ENCODE data around the gene CYGB. TPM values are rescaled to one million over a fixed set of nuclear protein-coding genes. Genes with fewer than 3 reads are reported as not detected.

CYGB gene
- total and polyA plus RNA-seq, 2 of the 13 experiments (the other 11 are each of a cell fraction or from before 2014, with no cell fraction given), result 18.9 to 27.1 TPM

GRCh38 chr17:76550712-76551615 lies 13.5 kb upstream of the CYGB start (continued):
- TF ChIP-seq MXD1 (CRISPR knock-in tag; IDR thresholded peaks at IDR 0.05) (no peak), IKZF4 (CRISPR knock-in tag; IDR thresholded peaks at IDR 0.05; ENCODE audit: borderline replicate concordance, low read depth, not compliant biosample characterization) (no peak), MTA3 (CRISPR knock-in tag; IDR thresholded peaks at IDR 0.05) (no peak), JUN (CRISPR knock-in tag; IDR thresholded peaks at IDR 0.05) (peak; percentile 52; the same call in 1 of the 2 replicates), SAP130 (CRISPR knock-in tag; IDR thresholded peaks at IDR 0.05; ENCODE audit: low read depth) (peak; percentile 93), IKZF5 (CRISPR knock-in tag; IDR thresholded peaks at IDR 0.05) (peak; percentile 91), LCORL (IDR thresholded peaks at IDR 0.05) (no peak), LCORL (CRISPR knock-in tag; IDR thresholded peaks at IDR 0.05) (peak; percentile 58; the same call in 1 of the 2 replicates), SMARCC2 (IDR thresholded peaks at IDR 0.05) (no peak), HHEX (CRISPR knock-in tag; IDR thresholded peaks at IDR 0.05) (no peak), ZNF143 (CRISPR knock-in tag; IDR thresholded peaks at IDR 0.05) (peak; percentile 65; the same call in 1 of the 2 replicates), GATA4 (IDR thresholded peaks at IDR 0.05; ENCODE audit: borderline replicate concordance, low read depth) (0 out of 2 replicates have a peak, but pooled peaks have one; percentile 17), ZNF20 (CRISPR knock-in tag; IDR thresholded peaks at IDR 0.05) (no peak), ZNF432 (CRISPR knock-in tag; IDR thresholded peaks at IDR 0.05; ENCODE audit: borderline replicate concordance) (no peak), RXRB (CRISPR knock-in tag; IDR thresholded peaks at IDR 0.05; ENCODE audit: borderline replicate concordance) (peak; percentile 91), FOXC1 (CRISPR knock-in tag; IDR thresholded peaks at IDR 0.05; ENCODE audit: borderline replicate concordance) (peak; percentile 60; the same call in 1 of the 2 replicates), KLF12 (CRISPR knock-in tag; IDR thresholded peaks at IDR 0.05; ENCODE audit: borderline replicate concordance) (no peak), CREM (IDR thresholded peaks at IDR 0.05) (peak; percentile 52; the same call in 1 of the 2 replicates), CREM (CRISPR knock-in tag; IDR thresholded peaks at IDR 0.05) (no peak), TARDBP (CRISPR knock-in tag; IDR thresholded peaks at IDR 0.05) (peak; percentile 76; the same call in 1 of the 2 replicates), ZZZ3 (CRISPR knock-in tag; IDR thresholded peaks at IDR 0.05; ENCODE audit: borderline replicate concordance) (0 out of 2 replicates have a peak, but pooled peaks have one; percentile 25), SOX13 (IDR thresholded peaks at IDR 0.05) (no peak), SOX13 (CRISPR knock-in tag; conservative IDR thresholded peaks at IDR 0.05 in 1 of 2, IDR thresholded peaks at IDR 0.05 in 1 of 2) (peak in 1 of 2 experiments; percentile 85; a peak in 2 of 4 replicates), RNF2 (conservative IDR thresholded peaks at IDR 0.05; ENCODE audit: low read depth) (no peak)
- TF ChIP-seq, protein P1, sequence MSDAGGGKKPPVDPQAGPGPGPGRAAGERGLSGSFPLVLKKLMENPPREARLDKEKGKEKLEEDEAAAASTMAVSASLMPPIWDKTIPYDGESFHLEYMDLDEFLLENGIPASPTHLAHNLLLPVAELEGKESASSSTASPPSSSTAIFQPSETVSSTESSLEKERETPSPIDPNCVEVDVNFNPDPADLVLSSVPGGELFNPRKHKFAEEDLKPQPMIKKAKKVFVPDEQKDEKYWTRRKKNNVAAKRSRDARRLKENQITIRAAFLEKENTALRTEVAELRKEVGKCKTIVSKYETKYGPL (CRISPR knock-in tag; IDR thresholded peaks at IDR 0.05), result peak; percentile 100
- TF ChIP-seq, protein P2, sequence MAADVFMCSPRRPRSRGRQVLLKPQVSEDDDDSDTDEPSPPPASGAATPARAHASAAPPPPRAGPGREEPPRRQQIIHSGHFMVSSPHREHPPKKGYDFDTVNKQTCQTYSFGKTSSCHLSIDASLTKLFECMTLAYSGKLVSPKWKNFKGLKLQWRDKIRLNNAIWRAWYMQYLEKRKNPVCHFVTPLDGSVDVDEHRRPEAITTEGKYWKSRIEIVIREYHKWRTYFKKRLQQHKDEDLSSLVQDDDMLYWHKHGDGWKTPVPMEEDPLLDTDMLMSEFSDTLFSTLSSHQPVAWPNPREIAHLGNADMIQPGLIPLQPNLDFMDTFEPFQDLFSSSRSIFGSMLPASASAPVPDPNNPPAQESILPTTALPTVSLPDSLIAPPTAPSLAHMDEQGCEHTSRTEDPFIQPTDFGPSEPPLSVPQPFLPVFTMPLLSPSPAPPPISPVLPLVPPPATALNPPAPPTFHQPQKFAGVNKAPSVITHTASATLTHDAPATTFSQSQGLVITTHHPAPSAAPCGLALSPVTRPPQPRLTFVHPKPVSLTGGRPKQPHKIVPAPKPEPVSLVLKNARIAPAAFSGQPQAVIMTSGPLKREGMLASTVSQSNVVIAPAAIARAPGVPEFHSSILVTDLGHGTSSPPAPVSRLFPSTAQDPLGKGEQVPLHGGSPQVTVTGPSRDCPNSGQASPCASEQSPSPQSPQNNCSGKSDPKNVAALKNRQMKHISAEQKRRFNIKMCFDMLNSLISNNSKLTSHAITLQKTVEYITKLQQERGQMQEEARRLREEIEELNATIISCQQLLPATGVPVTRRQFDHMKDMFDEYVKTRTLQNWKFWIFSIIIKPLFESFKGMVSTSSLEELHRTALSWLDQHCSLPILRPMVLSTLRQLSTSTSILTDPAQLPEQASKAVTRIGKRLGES (CRISPR knock-in tag; IDR thresholded peaks at IDR 0.05; ENCODE audit: borderline replicate concordance), result no peak
